GM19452 (cell line): ENCODE measurements around the gene ETS2.
"Not testable (repeated sequence)": the region's sequence is repeated elsewhere in the genome, so short reads cannot be mapped to it uniquely, and the experiment has no call there.

Experiments used
- ATAC-seq: cut with Tn5 transposase; IDR thresholded peaks from one replicate; pipeline ENCODE4 v1.9.1; 2021; ENCODE audit not compliant: unreplicated experiment

The ETS2 gene

GRCh38 chr21:38816400-38816977 lies 10.8 kb downstream of the ETS2 start:
- ATAC-seq, result no peak

GRCh38 chr21:38817371-38818324 lies 11.9 kb downstream of the ETS2 start:
- ATAC-seq, result no peak

GRCh38 chr21:38818325-38818723 lies 12.6 kb downstream of the ETS2 start:
- ATAC-seq, result no peak

- no peak for ATAC-seq
These were observed 13.5 kb downstream of the ETS2 start for GRCh38 chr21:38819051-38819718.

- ATAC-seq, result no peak
These were observed 14.0 kb downstream of the ETS2 start for GRCh38 chr21:38819719-38820159.

- no peak for ATAC-seq
These were observed 14.9 kb downstream of the ETS2 start for GRCh38 chr21:38820471-38821239.

- ATAC-seq, result no peak
These were observed 15.5 kb downstream of the ETS2 start for GRCh38 chr21:38821248-38821647.

GRCh38 chr21:38821959-38822682 lies 16.4 kb downstream of the ETS2 start:
- no peak for ATAC-seq

- ATAC-seq, result no peak
These were observed 17.1 kb downstream of the ETS2 start for GRCh38 chr21:38822778-38823238.

- ATAC-seq, result no peak
These were observed 18.0 kb downstream of the ETS2 start for GRCh38 chr21:38823737-38824123.

GRCh38 chr21:38824124-38824822 lies 18.5 kb downstream of the ETS2 start:
- no peak for ATAC-seq

- no peak for ATAC-seq
These were observed 19.5 kb downstream of the ETS2 start for GRCh38 chr21:38825269-38825668.

- ATAC-seq, result no peak
These were observed 20.2 kb downstream of the ETS2 start for GRCh38 chr21:38825921-38826320.

- not testable (repeated sequence) for ATAC-seq
These were observed 22.4 kb downstream of the ETS2 start for GRCh38 chr21:38828111-38828510.

GRCh38 chr21:38830671-38831525 lies 25.2 kb downstream of the ETS2 start:
- ATAC-seq, result peak; percentile 70

- ATAC-seq, result peak; percentile 92
These were observed 26.1 kb downstream of the ETS2 start for GRCh38 chr21:38831526-38832467.

- ATAC-seq, result no peak
These were observed 26.9 kb downstream of the ETS2 start for GRCh38 chr21:38832664-38833063.

GRCh38 chr21:38833117-38833516 lies 27.4 kb downstream of the ETS2 start:
- no peak for ATAC-seq
